ENCODE results near the gene KDM6B.

KDM6B gene

DNA sequence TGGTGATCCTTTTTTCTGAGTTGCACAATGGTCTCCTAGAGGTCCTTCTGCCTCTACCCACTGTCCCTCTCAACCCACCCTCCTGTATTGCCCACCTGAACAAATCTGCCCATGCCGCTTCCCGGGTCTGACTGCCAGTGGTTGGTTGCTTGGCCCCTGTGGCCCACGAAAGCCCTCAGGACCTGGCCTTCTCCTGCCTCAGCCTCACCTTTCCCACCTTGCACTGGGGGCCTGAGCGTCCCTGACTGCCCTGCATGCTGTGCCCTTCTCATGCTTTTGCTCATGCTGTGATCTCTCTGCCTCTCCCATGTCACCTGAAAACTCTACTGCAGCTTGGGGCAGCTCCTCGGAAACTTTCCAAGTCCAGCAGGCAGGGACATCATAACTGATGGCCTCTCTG lies 13.8 kb upstream of the KDM6B start:
- H3K14ac ChIP-seq (ENCODE audit: low read length) = no peak overlapping the region
- H3K4ac ChIP-seq (ENCODE audit: low read length) = no peak overlapping the region
- no peak overlapping the region for H3K27ac ChIP-seq (replicated peaks; ENCODE audit: low read length)
- no CpG with 5 or more reads among the region's 5 CpGs for WGBS, 2 donors (ENCODE audit: extremely low coverage in 2 of 2, insufficient read length in 2 of 2, insufficient replicate concordance in 1 of 2)
- H4K91ac ChIP-seq (ENCODE audit: low read depth, low read length, poor library complexity) = no peak overlapping the region
- H3K9me3 ChIP-seq (replicated peaks in 1 of 2; ENCODE audit: control insufficient read depth in 2 of 2, insufficient read depth in 1 of 2, low read depth in 1 of 2, low read length in 2 of 2) = no peaks in the 10 kb centered on the region
- H2AK5ac ChIP-seq (ENCODE audit: low read depth, low read length) = no peak overlapping the region
- no peak overlapping the region for H3K18ac ChIP-seq (ENCODE audit: low read length)
- no peak overlapping the region for H4K8ac ChIP-seq (ENCODE audit: low read depth, low read length)
- no peak overlapping the region for H3K4me3 ChIP-seq (ENCODE audit: low read length in 2 of 2)
- H2BK120ac ChIP-seq (ENCODE audit: low read depth, low read length) = no peak overlapping the region
- peak overlapping the region; percentile 38 for H3K9ac ChIP-seq (ENCODE audit: low read depth, low read length, poor library complexity)
- no peak overlapping the region for H2BK5ac ChIP-seq (ENCODE audit: low read length)
- H2BK12ac ChIP-seq (ENCODE audit: low read length) = peak overlapping the region; percentile 7
- peaks cover 4% of the 10 kb centered on the region for H3K79me1 ChIP-seq (ENCODE audit: low read depth, low read length)
- H3K4me2 ChIP-seq (ENCODE audit: insufficient read depth, low read length, poor library complexity, severe bottlenecking) = no peak overlapping the region
- peaks cover 0 to 2% of the 10 kb centered on the region in 2 donors for H3K4me1 ChIP-seq (ENCODE audit: control insufficient read depth in 2 of 2, insufficient read depth in 1 of 2, low read depth in 1 of 2, low read length in 2 of 2)
- no peak overlapping the region for H2BK15ac ChIP-seq (ENCODE audit: low read length)
- H3K23ac ChIP-seq (ENCODE audit: low read depth, low read length, poor library complexity) = no peak overlapping the region
- no peak overlapping the region for H2AFZ ChIP-seq (ENCODE audit: low read length)
- H3K27me3 ChIP-seq (ENCODE audit: control insufficient read depth in 3 of 3, insufficient read depth in 3 of 3, low read depth in 1 of 3, low read length in 3 of 3) = peaks cover 0 to 62% (median 13%) of the 10 kb centered on the region in 3 experiments
- no peaks in the 10 kb centered on the region for H3K36me3 ChIP-seq (replicated peaks in 1 of 2; ENCODE audit: control insufficient read depth in 2 of 2, insufficient read depth in 2 of 2, low read length in 2 of 2)
- DNase-seq (ENCODE audit: low spot score) = no peak

DNA sequence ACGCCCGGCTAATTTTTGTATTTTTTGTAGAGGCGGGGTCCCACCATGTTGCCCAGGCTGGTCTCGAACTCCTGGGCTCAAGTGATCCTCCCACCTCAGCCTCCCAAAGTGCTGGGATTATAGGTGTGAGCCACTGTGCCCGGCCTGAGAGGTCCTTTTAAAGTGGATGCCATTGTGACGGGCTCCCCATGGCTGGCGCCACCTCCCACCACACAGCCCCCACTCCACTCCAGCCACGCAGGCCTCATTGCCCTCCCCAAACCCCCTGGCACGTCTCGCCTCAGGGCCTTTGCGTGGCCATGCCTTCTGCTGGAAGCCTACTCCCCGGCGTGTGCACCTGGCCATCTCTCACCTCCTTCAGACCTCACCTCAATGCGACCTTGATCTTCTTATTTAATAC lies 11.9 kb upstream of the KDM6B start:
- H3K18ac ChIP-seq (ENCODE audit: low read length) = peak overlapping the region; percentile 44
- no peak overlapping the region for H2BK15ac ChIP-seq (ENCODE audit: low read length)
- H3K14ac ChIP-seq (ENCODE audit: low read length) = no peak overlapping the region
- WGBS, 2 donors (ENCODE audit: extremely low coverage in 2 of 2, insufficient read length in 2 of 2, insufficient replicate concordance in 1 of 2) = no CpG with 5 or more reads among the region's 14 CpGs
- H3K4me3 ChIP-seq (ENCODE audit: low read length in 2 of 2) = peak overlapping the region in 1 of 2 donors; percentile 47
- H3K23ac ChIP-seq (ENCODE audit: low read depth, low read length, poor library complexity) = peak overlapping the region; percentile 73
- H2BK120ac ChIP-seq (ENCODE audit: low read depth, low read length) = no peak overlapping the region
- H3K9ac ChIP-seq (ENCODE audit: low read depth, low read length, poor library complexity) = no peak overlapping the region
- H3K4me2 ChIP-seq (ENCODE audit: insufficient read depth, low read length, poor library complexity, severe bottlenecking) = no peak overlapping the region
- no peaks in the 10 kb centered on the region for H3K9me3 ChIP-seq (replicated peaks in 1 of 2; ENCODE audit: control insufficient read depth in 2 of 2, insufficient read depth in 1 of 2, low read depth in 1 of 2, low read length in 2 of 2)
- H3K27me3 ChIP-seq (ENCODE audit: control insufficient read depth in 3 of 3, insufficient read depth in 3 of 3, low read depth in 1 of 3, low read length in 3 of 3) = peaks cover 0 to 54% (median 13%) of the 10 kb centered on the region in 3 experiments
- no peak overlapping the region for H2BK12ac ChIP-seq (ENCODE audit: low read length)
- H3K4ac ChIP-seq (ENCODE audit: low read length) = no peak overlapping the region
- H3K36me3 ChIP-seq (replicated peaks in 1 of 2; ENCODE audit: control insufficient read depth in 2 of 2, insufficient read depth in 2 of 2, low read length in 2 of 2) = no peaks in the 10 kb centered on the region
- peaks cover 4% of the 10 kb centered on the region for H3K79me1 ChIP-seq (ENCODE audit: low read depth, low read length)
- peaks cover 0 to 2% of the 10 kb centered on the region in 2 donors for H3K4me1 ChIP-seq (ENCODE audit: control insufficient read depth in 2 of 2, insufficient read depth in 1 of 2, low read depth in 1 of 2, low read length in 2 of 2)
- H2AFZ ChIP-seq (ENCODE audit: low read length) = no peak overlapping the region
- no peak overlapping the region for H2AK5ac ChIP-seq (ENCODE audit: low read depth, low read length)
- H2BK5ac ChIP-seq (ENCODE audit: low read length) = peak overlapping the region; percentile 75
- H4K91ac ChIP-seq (ENCODE audit: low read depth, low read length, poor library complexity) = no peak overlapping the region
- H4K8ac ChIP-seq (ENCODE audit: low read depth, low read length) = no peak overlapping the region
- DNase-seq (ENCODE audit: low spot score) = no peak
- H3K27ac ChIP-seq (replicated peaks; ENCODE audit: low read length) = no peak overlapping the region

DNA sequence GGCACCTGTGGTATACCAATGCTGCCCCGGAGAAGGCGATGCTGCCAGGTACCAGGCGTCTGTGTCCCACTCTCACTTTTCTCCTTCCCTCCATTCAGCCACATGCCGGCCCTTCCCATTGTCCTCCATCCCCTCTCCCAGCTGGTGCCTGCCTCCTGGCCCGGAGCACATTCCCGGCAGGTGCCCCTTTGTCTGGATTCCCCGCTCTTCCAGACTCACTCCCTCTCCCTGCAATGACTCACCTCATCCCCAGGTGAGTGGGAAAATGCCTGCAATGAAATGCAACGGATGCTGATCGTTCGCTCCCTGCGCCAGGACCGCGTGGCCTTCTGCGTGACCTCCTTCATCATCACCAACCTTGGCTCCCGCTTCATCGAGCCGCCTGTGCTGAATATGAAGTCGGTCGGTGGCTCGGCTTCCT lies 10.4 kb upstream of the KDM6B start:
- H4K8ac ChIP-seq (ENCODE audit: low read depth, low read length) = no peak overlapping the region
- H3K14ac ChIP-seq (ENCODE audit: low read length) = peak overlapping the region; percentile 89
- H3K27me3 ChIP-seq (ENCODE audit: control insufficient read depth in 3 of 3, insufficient read depth in 3 of 3, low read depth in 1 of 3, low read length in 3 of 3) = peaks cover 0 to 41% (median 13%) of the 10 kb centered on the region in 3 experiments
- H3K4me1 ChIP-seq (ENCODE audit: control insufficient read depth in 2 of 2, insufficient read depth in 1 of 2, low read depth in 1 of 2, low read length in 2 of 2) = peaks cover 0 to 2% of the 10 kb centered on the region in 2 donors
- no peak overlapping the region for H3K27ac ChIP-seq (replicated peaks; ENCODE audit: low read length)
- H2AK5ac ChIP-seq (ENCODE audit: low read depth, low read length) = peak overlapping the region; percentile 84
- peak overlapping the region; percentile 85 for H4K91ac ChIP-seq (ENCODE audit: low read depth, low read length, poor library complexity)
- H2AFZ ChIP-seq (ENCODE audit: low read length) = no peak overlapping the region
- no peak for DNase-seq (ENCODE audit: low spot score)
- H2BK12ac ChIP-seq (ENCODE audit: low read length) = peak overlapping the region; percentile 41
- H3K4me2 ChIP-seq (ENCODE audit: insufficient read depth, low read length, poor library complexity, severe bottlenecking) = no peak overlapping the region
- H2BK15ac ChIP-seq (ENCODE audit: low read length) = peak overlapping the region; percentile 81
- WGBS, 2 donors (ENCODE audit: extremely low coverage in 2 of 2, insufficient read length in 2 of 2, insufficient replicate concordance in 1 of 2) = no CpG with 5 or more reads among the region's 20 CpGs
- H3K18ac ChIP-seq (ENCODE audit: low read length) = peak overlapping the region; percentile 19
- H3K36me3 ChIP-seq (replicated peaks in 1 of 2; ENCODE audit: control insufficient read depth in 2 of 2, insufficient read depth in 2 of 2, low read length in 2 of 2) = no peaks in the 10 kb centered on the region
- H3K4ac ChIP-seq (ENCODE audit: low read length) = no peak overlapping the region
- peaks cover 4% of the 10 kb centered on the region for H3K79me1 ChIP-seq (ENCODE audit: low read depth, low read length)
- H2BK5ac ChIP-seq (ENCODE audit: low read length) = peak overlapping the region; percentile 94
- no peak overlapping the region for H3K23ac ChIP-seq (ENCODE audit: low read depth, low read length, poor library complexity)
- H3K9me3 ChIP-seq (replicated peaks in 1 of 2; ENCODE audit: control insufficient read depth in 2 of 2, insufficient read depth in 1 of 2, low read depth in 1 of 2, low read length in 2 of 2) = no peaks in the 10 kb centered on the region
- H3K4me3 ChIP-seq (ENCODE audit: low read length in 2 of 2) = no peak overlapping the region
- no peak overlapping the region for H3K9ac ChIP-seq (ENCODE audit: low read depth, low read length, poor library complexity)
- H2BK120ac ChIP-seq (ENCODE audit: low read depth, low read length) = no peak overlapping the region

DNA sequence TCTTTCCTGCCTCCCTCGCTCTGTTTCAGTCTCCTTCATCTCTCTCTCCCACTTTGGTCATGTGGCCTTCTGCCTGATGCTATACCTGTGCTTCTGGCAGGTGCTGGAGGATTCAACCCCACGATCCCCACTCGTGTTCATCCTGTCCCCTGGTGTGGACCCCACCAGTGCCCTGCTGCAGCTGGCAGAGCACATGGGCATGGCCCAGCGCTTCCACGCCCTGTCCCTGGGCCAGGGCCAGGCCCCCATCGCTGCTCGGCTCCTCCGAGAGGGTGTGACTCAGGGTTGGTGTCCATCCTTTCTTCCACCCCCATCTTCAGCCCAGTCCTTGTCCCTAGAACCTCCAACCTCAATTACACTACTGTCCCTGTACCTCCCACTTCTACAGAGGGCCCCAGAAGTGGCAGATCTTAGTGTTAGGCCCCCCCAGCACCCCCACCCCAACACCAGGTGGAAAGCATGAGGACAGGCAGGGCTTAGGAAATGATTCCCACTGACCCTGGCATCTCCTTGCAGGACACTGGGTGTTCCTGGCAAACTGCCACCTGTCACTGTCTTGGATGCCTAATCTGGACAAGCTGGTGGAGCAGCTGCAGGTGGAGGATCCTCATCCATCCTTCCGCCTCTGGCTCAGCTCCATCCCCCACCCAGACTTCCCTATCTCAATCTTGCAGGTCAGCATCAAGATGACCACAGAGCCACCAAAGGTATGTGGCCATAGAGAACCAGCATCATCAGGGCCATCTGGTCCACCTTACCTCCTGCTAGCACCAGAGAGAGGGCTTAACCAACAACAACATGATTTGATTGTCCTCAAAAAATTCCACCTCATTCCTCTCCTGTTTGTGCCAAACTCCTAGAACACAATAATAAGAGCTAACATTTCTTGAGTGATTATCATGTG lies 9.7 kb upstream of the KDM6B start:
- peaks cover 0 to 35% (median 12%) of the 10 kb centered on the region in 3 experiments for H3K27me3 ChIP-seq (ENCODE audit: control insufficient read depth in 3 of 3, insufficient read depth in 3 of 3, low read depth in 1 of 3, low read length in 3 of 3)
- no peak overlapping the region for H2AFZ ChIP-seq (ENCODE audit: low read length)
- H2BK120ac ChIP-seq (ENCODE audit: low read depth, low read length) = no peak overlapping the region
- peak overlapping the region; percentile 94 for H2BK5ac ChIP-seq (ENCODE audit: low read length)
- H2AK5ac ChIP-seq (ENCODE audit: low read depth, low read length) = peak overlapping the region; percentile 84
- H3K27ac ChIP-seq (replicated peaks; ENCODE audit: low read length) = no peak overlapping the region
- H3K9me3 ChIP-seq (replicated peaks in 1 of 2; ENCODE audit: control insufficient read depth in 2 of 2, insufficient read depth in 1 of 2, low read depth in 1 of 2, low read length in 2 of 2) = no peaks in the 10 kb centered on the region
- H2BK12ac ChIP-seq (ENCODE audit: low read length) = peak overlapping the region; percentile 41
- no peak overlapping the region for H3K4me3 ChIP-seq (ENCODE audit: low read length in 2 of 2)
- no peak overlapping the region for H3K4ac ChIP-seq (ENCODE audit: low read length)
- H3K4me1 ChIP-seq (ENCODE audit: control insufficient read depth in 2 of 2, insufficient read depth in 1 of 2, low read depth in 1 of 2, low read length in 2 of 2) = peaks cover 0 to 2% of the 10 kb centered on the region in 2 donors
- H4K91ac ChIP-seq (ENCODE audit: low read depth, low read length, poor library complexity) = peak overlapping the region; percentile 85
- no peak for DNase-seq (ENCODE audit: low spot score)
- H3K36me3 ChIP-seq (replicated peaks in 1 of 2; ENCODE audit: control insufficient read depth in 2 of 2, insufficient read depth in 2 of 2, low read length in 2 of 2) = no peaks in the 10 kb centered on the region
- H3K23ac ChIP-seq (ENCODE audit: low read depth, low read length, poor library complexity) = peak overlapping the region; percentile 6
- no CpG with 5 or more reads among the region's 9 CpGs for WGBS, 2 donors (ENCODE audit: extremely low coverage in 2 of 2, insufficient read length in 2 of 2, insufficient replicate concordance in 1 of 2)
- H4K8ac ChIP-seq (ENCODE audit: low read depth, low read length) = no peak overlapping the region
- peak overlapping the region; percentile 19 for H3K18ac ChIP-seq (ENCODE audit: low read length)
- H3K14ac ChIP-seq (ENCODE audit: low read length) = peak overlapping the region; percentile 89
- peak overlapping the region; percentile 81 for H2BK15ac ChIP-seq (ENCODE audit: low read length)
- H3K79me1 ChIP-seq (ENCODE audit: low read depth, low read length) = peaks cover 4% of the 10 kb centered on the region
- H3K9ac ChIP-seq (ENCODE audit: low read depth, low read length, poor library complexity) = no peak overlapping the region
- no peak overlapping the region for H3K4me2 ChIP-seq (ENCODE audit: insufficient read depth, low read length, poor library complexity, severe bottlenecking)
